Stimulated activated CD4-positive, alpha-beta T cell treated with anti-CD3 and anti-CD28 coated beads, TNF-alpha, amount 100 ng/mL, for 1 hour (primary cell): ENCODE data around the gene LRRFIP1.
A peak's percentile ranks its signal among the peaks of the same experiment; 100 is the strongest.
"Not testable (repeated sequence)": the region's sequence is repeated elsewhere in the genome, so short reads cannot be mapped to it uniquely, and the experiment has no call there.

ENCODE experiments used
- DNase-seq, 3 donors: peaks; one replicate each; pipeline ENCODE4 v3.0.0-alpha.2; 2020; ENCODE audit warnings: low read depth in 3 of 3, low spot score in 1 of 3

Gene LRRFIP1

DNA sequence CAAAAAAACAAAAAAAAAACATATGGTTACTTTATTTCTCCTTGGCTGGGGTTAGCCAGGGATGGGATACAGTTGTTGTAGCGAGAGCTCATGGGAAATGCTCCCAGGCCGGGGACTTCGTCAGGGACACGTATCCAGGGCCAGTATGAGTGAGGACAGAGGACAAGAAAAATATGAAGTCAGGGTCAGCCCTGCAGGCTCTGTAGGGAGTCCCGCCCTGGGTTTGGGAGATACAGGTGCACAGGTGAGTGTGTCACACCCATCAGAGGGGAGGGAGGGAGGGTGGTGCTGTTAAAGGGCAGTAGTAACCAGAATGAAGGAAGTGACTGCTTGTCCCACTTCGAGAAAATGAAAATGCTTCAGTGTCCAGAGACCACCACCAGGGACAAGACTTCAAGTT lies 115.6 kb downstream of the LRRFIP1 start:
- DNase-seq: no peak

DNA sequence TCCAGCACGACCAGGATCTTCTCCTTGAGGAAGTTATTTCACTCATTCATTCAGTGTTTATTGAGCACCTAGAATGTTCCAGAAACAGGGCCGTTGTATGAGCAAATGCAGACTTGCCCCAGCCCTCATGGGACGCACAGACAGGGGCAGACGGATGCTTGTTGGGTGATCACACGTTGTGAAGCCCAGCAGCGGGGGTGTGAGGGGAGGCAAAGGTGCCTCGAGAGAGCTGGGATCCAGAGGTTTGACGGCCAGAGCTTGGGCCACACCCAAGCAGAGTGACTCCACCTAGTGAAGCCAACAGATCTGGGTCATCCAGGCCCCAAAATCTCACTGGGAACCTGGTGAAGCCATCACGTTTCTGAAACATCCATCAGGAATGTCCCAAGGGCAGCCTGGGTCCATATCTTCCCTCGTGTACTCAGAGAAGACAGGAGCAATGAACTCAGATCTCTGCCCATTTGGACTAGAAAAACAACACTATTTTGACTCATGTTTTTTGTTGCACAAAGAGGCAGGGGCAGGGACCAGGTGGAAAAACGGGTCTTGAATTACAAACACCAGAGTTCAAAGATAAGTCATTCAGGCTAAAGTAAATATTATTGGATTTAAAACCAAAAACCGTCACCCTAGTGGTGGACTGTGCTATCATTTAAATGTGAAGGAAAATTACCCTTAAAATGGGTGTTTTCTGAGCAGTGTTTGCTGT lies 116.3 kb downstream of the LRRFIP1 start:
- no peak for DNase-seq

DNA sequence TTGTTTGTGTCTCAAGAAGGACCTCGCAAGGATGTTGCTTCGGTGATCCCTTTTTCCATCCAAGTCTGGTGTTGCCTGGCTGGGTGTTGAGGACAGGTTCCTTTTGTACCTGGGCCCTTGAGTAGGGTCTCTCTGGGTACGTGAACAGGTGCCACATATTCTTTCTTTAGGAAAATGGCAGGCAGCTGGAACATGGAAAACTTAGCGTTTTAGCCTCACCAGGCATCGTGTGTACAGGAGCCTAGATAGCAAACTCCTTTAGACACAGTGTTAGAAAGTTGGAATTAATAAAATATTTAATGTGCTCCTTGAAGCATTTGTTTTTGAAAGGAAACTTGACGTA lies 116.9 kb downstream of the LRRFIP1 start:
- DNase-seq: no peak

DNA sequence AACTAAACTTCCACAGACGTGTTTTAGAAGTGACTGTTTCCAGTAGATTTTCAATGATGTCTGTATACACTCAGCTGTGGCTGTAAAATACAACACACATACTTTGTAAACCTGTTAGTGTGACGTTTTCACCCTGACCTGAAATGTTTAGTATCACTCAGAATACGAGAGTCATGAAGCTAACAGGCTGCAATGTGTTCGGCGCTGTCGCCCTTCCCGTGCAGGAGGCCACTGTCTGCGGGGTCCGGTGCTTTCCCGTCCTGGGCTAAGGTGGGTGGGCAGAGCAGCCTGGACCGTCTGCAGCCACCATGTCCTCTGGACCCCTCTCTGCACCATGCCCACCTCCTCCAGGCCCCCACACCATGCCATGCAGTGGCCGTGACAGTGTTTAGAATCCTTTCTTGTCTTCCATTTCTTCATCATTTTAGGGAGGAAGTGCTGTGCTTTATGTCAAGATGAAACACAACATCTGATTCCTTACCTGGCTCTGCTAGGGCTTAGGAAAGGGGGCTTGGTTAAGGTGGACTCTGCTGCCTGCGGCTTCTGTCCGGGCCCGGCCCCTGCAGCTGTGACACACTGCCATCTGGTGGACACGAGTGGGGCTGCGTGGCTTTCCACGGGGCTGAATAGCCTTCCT lies 117.3 kb downstream of the LRRFIP1 start:
- peak; percentile 29 to 79 (median 64) for DNase-seq

DNA sequence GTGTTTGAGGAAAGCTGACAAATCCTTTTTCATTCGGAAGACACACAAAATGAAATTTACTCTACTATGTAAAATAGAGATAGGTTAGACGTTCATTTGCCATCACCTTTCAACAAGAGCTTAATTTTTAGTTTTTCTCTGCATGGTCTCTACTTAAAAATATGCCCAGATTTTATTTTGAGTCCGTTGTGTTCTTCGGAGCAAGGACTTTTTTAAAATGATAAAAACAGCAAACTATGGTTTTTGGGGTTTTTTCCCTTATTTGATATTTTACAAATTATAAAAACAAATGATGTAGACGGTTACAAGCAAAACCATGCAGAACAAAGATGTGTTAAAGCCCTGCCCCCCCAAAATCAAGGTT lies 117.8 kb downstream of the LRRFIP1 start:
- no peak for DNase-seq

DNA sequence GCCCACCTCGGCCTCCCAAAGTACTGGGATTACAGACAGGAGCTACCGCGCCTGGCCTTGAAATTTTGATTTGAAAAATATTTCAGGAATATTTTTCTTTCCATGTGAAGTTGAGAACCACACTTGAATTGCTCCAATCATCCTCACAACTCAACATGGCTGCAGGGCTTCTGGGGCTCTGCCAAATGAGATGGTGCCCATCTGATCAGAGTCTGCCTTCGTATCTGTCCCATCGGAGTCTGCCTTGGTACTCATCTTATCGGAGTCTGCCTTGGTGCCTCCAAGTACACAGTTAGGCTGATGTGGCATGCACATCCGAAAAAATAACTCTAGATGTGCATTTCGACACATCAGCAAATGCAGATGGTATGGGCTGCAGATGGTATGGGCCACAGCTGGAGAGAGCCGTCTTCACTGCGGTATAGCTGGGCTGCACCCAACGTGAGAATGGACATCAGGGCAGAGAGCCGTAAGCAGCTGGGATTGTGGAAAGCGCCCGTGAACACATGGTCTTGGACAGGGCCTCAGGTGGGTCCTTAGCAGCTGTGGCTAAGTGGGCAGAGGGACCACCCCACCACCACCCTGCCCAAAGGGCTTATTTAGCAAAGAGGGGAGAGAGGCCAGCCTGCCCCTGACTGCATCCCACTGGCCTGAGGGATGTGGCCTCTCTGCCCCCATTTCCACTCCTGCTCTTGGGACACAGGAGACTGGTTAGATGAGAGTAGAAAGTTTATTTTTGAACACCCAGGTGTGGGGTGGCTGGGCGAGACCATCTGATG lies 119.1 kb downstream of the LRRFIP1 start:
- DNase-seq: no peak

DNA sequence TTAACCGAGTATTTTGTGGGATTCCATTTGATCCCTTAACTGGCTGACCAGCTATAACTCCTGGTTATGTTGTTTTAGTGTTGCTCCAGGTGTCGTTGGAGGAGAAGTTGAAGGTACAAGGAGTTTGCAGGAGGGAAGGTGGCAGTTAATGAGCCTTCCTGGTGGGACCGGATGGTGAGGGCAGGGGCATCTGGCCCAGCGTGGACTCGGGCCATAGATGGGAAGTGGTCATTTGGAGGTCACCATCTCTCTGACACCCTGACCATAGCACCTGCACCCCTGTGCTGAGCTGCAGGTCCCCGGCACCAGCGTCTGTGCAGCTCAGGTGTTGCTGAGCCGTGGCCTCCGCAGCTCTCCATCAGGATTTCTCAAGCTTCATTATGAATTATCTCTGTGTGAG lies 119.8 kb downstream of the LRRFIP1 start:
- DNase-seq: no peak

DNA sequence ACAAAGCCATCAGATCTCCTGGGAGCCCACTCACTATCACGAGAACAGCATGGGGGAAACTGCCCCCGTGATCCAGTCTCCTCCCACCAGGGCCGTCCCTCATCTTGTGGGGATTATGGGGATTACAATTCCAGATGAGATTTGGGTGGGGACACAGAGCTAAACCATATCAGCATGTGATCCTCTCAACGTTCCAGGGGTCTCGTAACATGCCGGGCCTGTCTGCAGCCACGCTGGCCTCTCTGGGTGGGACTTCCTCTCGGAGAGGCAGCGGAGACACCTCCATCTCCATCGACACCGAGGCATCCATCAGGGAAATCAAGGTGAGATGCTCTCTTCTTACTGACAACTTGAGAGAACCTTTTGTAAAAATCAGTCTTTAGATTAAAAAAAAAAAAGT lies 121.6 kb downstream of the LRRFIP1 start:
- DNase-seq: no peak

DNA sequence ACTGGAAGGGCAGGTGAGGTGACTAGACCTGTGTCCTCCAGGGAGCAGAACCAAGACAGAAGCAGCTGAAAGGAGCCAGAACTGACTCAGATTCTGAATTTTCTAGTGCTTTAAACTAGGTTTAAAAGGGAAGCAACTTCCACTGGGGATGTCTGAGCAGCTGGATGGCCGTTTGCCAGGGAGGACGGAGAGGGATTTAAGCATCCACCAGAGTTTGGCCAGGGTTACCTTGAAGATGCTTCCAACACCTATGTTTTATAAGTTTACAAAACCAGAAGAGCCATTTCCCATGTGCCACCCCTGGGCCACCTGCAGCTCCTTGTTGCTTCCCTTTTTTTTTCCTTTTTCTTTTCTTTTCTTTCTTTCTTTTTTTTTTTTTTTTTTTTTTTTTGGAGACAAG lies 122.6 kb downstream of the LRRFIP1 start:
- no peak for DNase-seq

DNA sequence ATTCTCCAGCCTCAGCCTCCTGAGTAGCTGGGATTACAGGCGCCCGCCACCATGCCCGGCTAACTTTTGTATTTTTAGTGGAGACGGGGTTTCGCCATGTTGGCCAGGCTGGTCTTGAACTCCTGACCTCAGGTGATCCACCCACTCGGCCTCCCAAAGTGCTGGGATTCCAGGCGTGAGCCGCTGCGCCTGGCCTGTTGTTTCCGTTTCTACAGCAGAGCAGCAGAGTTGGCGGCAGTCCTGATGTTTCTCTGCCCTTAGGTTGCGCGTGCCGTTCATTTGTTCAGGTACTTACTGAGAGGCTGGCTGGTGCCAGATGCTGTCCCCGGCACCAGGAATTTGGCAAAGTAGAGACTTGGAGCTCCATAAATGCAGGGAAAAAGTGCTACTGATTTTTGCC lies 123.1 kb downstream of the LRRFIP1 start:
- not testable (repeated sequence) for DNase-seq

DNA sequence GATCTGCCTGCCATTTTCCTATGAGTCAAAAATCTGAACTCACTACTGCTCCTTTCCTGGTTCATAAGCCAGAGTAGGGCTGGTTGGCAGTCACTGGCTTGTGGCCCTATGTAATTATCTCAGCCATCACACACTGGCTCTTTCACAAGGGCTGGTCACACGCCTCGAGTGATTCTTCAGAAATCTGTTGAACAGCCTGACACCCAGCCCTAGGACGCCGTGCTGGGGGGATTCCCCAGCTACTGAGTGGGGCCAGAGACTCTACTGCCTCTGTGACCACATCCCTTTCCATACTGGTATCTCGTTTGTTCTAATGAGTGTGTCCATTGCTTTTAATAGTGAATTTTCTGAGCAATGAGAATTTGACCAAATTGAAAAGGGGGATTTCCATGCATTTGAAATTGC lies 125.4 kb downstream of the LRRFIP1 start:
- no peak for DNase-seq

DNA sequence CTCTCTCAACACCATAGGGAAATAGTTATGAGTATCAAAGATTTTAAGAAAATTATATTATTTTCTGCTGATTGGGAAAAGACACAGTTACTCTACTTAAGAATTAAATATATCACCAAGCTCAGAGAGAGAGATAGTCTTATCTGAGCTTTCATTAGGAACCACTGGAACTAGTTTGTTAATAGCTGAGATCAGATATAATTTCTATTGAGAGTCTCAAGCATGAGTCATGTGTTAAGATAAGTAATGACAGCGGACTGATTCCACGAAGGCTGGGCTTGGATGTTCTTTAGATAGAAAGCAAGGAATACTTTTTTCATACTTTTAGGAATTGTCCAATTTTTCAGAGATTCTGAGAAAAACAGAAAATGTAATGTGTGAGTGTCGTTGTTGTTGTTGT lies 126.8 kb downstream of the LRRFIP1 start:
- DNase-seq: no peak

DNA sequence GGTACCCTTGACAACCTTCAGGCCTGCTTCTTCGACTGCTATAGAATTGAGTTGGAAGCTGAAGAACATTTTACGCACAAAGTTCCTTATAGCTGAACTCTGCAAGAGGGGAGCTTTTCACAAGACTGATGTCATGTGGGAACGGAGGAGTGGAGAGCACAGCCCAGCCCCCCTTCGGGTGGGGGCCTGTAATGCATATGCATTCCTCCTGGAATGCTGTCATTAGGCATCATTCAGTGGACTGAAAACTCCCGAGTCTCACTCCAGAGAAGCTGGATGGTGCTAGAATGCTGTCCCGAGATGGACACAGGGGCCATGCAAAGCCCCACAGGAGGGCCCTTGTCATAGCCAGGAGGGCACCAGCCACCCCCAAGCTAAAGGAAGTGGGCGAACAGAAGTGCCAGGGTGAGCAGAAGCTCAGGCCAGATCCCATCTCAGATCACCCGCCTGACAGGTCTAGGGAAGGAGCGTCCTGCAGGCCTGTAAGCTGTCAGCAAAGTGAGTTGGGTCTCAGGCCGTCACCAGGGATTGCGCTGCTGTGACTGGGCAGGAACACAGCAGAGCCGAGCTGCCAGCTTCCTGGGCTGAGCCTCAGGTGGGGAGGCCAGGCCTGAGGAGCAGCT lies 127.3 kb downstream of the LRRFIP1 start:
- no peak for DNase-seq

DNA sequence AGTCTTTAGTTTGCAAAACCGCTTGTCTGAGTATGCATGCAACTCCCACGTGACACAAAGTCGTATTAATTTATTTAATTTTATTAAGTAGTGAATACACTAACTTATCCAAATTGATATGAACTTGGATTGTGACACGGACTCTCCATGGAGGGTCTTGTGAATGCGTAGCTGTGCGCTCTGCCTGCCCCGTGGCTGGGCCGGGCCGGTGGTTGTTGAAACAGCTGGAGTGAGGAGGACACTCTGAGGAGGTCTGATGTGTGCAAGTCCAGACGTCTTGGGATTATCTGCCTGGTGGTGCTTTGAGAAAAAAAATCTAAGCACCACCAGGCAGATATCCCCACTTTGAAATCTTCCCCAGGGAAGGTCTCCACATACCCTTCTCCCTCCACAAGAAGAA lies 130.2 kb downstream of the LRRFIP1 start:
- DNase-seq: no peak

DNA sequence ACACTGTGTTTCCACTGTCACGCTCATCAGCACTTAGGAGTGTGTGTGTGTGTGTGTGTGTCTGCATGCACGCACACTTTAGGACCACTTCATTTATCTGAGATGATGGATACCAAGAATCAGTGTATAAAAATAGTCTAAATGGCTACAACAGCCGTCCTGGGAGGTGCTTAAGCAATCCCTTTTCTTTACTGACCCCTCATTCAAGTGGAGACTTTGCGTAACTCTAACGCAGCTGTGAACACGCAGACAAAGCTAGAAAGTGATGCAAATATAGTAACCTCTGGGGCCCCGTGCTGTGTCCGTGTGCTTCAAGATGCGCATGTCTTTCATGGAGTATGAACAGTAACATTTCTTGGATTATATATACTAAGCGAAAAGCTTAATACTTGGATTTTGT lies 130.8 kb downstream of the LRRFIP1 start:
- no peak for DNase-seq

DNA sequence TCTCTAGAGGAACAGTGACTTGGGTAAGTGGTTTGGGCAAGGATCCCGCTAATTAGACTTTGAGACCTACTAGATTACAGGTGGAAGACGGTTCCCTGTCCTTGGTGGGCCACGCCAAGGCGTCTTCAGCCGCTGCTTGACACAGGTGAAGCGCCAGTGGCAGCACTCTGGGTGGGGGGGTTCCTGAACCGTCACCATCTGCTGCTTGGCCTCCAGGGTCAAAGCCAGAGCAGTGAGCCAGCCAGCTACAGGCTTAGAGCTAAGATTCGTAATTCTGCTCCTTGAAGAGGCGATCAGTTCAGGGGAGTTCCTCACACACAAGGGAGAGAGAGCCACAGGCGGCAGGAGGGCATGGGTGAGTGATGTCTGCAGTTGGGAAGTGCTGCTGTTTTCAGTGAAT lies 131.8 kb downstream of the LRRFIP1 start:
- DNase-seq: no peak

DNA sequence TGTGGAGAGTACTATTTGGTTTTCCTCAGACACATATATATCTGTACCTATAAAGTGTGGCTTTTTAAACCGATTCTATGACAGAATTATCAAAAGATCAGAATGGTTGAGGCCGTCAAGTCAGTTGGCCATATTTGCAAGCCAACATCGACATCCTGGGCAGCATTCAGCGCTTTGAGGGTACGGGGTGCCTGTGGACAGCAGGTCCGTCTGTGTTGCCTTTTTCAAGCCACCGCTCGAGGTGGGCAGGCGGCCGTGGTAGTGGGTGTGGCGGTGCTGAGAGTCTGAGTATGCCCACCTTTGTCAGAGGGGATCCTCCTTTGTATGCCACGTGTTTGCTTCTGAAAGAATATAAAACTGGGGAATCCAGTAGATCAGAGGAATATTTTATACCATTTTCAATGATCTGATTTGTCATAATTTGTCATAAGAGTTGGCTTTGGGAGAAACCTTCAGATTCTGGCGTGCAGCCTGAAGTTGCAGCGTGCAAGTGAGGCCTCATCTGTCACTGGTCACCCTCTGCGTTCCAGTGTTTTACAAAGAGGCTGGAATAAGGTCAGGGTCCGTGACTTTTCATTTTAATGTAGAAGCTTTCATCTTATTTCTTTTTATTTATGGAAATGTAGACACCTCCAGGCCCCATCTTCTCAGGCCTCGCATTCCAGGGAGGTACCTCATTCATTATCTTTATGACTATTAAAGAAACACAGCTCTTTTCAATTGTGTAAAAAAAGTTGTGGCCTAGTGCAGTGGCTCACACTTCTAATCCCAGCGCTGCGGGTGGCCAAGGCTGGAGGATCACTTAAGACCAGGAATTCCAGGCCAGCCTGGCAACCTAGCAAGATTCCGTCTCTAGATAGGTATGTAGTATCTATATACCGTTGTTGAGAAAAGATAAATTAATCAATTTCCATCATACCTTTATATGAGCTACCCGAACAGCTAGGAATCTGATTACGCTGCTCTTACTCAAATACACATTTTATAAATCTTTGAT lies 133.4 kb downstream of the LRRFIP1 start:
- no peak for DNase-seq

DNA sequence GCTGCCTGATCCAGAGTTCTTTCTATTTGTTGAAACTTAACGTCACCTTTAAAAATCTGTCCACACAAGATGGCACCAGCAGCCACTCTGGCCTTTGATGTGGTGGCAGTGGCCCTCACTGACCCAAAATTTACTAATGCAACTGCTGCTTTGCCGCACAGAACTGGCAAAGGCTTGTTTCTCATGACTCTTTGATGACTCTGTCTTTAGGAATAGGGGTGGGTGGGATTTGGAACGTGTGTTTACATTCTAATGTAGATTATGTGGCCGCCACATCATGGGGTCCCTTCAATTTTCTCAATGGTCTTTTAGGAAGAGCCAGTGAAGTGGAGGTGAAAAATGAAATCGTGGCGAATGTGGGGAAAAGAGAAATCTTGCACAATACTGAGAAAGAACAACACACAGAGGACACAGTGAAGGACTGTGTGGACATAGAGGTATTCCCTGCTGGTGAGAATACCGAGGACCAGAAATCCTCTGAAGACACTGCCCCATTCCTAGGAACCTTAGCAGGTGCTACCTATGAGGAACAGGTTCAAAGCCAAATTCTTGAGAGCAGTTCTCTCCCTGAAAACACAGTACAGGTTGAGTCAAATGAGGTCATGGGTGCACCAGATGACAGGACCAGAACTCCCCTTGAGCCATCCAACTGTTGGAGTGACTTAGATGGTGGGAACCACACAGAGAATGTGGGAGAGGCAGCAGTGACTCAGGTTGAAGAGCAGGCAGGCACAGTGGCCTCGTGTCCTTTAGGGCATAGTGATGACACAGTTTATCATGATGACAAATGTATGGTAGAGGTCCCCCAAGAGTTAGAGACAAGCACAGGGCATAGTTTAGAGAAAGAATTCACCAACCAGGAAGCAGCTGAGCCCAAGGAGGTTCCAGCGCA lies 135.2 kb downstream of the LRRFIP1 start:
- DNase-seq: not testable (repeated sequence)

DNA sequence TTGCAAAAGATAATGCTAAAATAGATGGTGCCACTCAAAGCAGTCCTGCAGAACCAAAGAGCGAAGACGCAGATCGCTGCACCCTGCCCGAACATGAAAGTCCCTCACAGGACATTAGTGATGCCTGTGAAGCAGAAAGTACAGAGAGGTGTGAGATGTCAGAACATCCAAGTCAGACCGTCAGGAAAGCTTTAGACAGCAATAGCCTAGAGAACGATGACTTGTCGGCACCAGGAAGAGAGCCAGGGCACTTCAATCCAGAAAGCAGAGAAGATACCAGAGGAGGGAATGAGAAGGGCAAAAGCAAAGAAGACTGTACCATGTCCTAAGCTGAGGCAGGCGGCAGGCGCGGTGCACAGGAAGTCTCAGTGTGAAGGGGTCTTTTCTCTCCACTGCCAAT lies 136.4 kb downstream of the LRRFIP1 start:
- no peak for DNase-seq

DNA sequence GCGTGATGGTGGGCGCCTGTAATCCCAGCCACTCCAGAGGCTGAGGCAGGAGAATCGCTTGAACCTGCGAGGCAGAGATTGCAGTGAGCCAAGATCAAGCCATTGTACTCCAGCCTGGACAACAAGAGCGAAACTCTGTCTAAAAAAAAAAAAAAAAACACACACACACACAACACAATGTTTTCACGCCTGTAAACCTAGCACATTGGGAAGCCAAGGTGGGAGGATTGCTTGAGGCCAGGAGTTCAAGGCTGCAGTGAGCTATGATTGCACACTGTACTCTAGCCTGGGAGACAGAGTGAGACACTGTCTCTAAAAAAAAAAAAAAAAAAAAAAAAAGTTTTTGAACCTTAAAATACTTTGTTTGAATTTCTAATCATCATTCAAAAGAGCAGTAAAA lies 137.7 kb downstream of the LRRFIP1 start:
- DNase-seq: not testable (repeated sequence)
